Mesothelial cell of epicardium (in vitro differentiated cells): ENCODE data around the gene ZFAND2A. TPM values are rescaled to one million over a fixed set of nuclear protein-coding genes. Genes with fewer than 3 reads are reported as not detected.

ENCODE experiments used
- DNase-seq, 2 experiments: peaks; one replicate each; pipeline ENCODE4 v3.0.0; 2021; ENCODE audit warnings: low spot score in 2 of 2; ENCODE audit not compliant: unreplicated experiment in 2 of 2
- H3K27ac Mint-ChIP-seq: 2 replicates; pipeline ENCODE4 v1.8.0; 2021; ENCODE audit warnings: mixed read lengths
- H3K27me3 Mint-ChIP-seq: 2 replicates; pipeline ENCODE4 v1.8.0; 2021; ENCODE audit warnings: low read depth, mixed read lengths
- H3K36me3 Mint-ChIP-seq: 2 replicates; pipeline ENCODE4 v1.8.0; 2021; ENCODE audit warnings: mixed read lengths
- H3K4me1 Mint-ChIP-seq: 2 replicates; pipeline ENCODE4 v1.8.0; 2021; ENCODE audit warnings: mixed read lengths
- H3K4me3 Mint-ChIP-seq: 2 replicates; pipeline ENCODE4 v1.8.0; 2021; ENCODE audit warnings: mild to moderate bottlenecking, moderate library complexity, mixed read lengths
- H3K9me3 Mint-ChIP-seq: 2 replicates; pipeline ENCODE4 v1.8.0; 2021; ENCODE audit warnings: mixed read lengths
- total RNA-seq: library from RNA; stranded (reverse); gene quantifications from 3 replicates; pipeline ENCODE4 v1.2.1, GENCODE V29; 2021
- TF ChIP-seq, protein P1 (sequence below): fragments of 200-600 bp; sonication (generic); IDR thresholded peaks from one replicate; pipeline ENCODE4 v1.5.0; 2021; ENCODE audit warnings: antibody characterized with exemption; ENCODE audit not compliant: unreplicated experiment

Gene ZFAND2A
- total RNA-seq, 1 donor from 2014 or later = 16.3 TPM

DNA sequence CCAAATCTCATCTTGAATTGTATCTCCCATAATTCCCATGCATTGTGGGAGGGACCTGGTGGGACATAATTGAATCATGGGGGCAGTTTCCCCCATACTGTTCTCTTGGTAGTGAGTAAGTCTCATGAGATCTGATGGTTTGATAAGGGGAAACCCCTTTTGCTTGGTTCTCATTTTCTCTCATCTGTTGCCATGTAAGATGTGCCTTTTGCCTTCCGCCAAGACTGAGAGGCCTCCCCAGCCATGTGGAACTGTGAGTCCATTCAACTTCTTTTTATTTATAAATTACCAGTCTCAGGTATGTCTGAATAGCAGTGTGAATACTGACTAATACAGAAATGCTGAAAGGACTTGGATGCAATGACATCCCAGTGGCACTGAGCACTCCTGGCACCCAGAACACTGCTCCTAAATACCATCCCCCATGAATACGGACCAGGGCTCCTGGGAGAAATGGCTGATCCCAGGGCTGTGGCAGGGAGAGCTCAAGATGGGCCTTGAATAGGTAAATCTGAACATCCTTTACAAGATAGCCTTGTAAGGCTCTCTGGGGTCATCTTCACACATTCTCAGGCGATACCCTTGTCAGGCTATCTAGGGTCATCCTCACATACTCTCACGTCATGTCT lies 19.4 kb downstream of the ZFAND2A start:
- no peaks in the 10 kb centered on the region for H3K27me3 Mint-ChIP-seq
- no peaks in the 10 kb centered on the region for H3K9me3 Mint-ChIP-seq
- H3K4me1 Mint-ChIP-seq = peaks cover 14% of the 10 kb centered on the region
- DNase-seq = no peak
- TF ChIP-seq, protein P1, sequence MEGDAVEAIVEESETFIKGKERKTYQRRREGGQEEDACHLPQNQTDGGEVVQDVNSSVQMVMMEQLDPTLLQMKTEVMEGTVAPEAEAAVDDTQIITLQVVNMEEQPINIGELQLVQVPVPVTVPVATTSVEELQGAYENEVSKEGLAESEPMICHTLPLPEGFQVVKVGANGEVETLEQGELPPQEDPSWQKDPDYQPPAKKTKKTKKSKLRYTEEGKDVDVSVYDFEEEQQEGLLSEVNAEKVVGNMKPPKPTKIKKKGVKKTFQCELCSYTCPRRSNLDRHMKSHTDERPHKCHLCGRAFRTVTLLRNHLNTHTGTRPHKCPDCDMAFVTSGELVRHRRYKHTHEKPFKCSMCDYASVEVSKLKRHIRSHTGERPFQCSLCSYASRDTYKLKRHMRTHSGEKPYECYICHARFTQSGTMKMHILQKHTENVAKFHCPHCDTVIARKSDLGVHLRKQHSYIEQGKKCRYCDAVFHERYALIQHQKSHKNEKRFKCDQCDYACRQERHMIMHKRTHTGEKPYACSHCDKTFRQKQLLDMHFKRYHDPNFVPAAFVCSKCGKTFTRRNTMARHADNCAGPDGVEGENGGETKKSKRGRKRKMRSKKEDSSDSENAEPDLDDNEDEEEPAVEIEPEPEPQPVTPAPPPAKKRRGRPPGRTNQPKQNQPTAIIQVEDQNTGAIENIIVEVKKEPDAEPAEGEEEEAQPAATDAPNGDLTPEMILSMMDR = no peak
- no peaks in the 10 kb centered on the region for H3K36me3 Mint-ChIP-seq
- H3K4me3 Mint-ChIP-seq = no peak overlapping the region
- no peak overlapping the region for H3K27ac Mint-ChIP-seq

DNA sequence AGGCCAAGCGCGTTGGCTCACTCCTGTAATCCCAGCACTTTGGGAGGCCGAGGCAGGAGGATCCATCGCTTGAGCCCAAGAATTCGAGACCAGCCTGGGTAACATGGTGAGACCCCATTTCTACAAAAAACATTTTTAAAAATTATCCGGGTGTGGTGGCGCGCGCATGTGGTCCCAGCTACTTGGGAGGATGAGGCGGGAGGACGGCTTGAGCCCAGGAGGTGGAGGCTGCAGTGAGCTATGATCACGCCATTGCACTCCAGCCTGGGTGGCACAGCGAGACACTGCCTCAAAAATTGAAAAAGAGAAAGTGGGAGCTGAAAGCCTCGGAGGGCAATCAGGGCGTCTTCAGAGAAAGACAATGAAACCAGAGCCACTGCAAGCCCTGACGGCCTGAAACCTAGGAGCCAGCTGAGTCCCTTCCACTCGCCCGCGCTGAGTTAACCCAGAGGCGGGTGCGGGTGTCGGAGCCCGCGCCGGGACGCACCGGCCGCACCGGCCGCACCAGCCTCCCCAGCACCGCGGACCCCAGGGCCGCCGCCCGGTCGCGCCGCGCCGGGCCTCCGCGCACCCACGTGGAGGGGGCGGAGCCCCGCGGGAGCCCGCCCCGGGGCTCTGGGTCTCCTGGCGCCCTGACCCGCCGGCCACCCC lies 22.4 kb downstream of the ZFAND2A start:
- Mint-ChIP-seq H3K27me3 (no peaks in the 10 kb centered on the region), H3K4me1 (peaks cover 14% of the 10 kb centered on the region), H3K27ac (peak overlapping the region; percentile 85), H3K4me3 (peak overlapping the region; percentile 87), H3K36me3 (peaks cover 9% of the 10 kb centered on the region), H3K9me3 (peaks cover 9% of the 10 kb centered on the region)
- TF ChIP-seq, protein P1 = no peak
- DNase-seq = no peak

DNA sequence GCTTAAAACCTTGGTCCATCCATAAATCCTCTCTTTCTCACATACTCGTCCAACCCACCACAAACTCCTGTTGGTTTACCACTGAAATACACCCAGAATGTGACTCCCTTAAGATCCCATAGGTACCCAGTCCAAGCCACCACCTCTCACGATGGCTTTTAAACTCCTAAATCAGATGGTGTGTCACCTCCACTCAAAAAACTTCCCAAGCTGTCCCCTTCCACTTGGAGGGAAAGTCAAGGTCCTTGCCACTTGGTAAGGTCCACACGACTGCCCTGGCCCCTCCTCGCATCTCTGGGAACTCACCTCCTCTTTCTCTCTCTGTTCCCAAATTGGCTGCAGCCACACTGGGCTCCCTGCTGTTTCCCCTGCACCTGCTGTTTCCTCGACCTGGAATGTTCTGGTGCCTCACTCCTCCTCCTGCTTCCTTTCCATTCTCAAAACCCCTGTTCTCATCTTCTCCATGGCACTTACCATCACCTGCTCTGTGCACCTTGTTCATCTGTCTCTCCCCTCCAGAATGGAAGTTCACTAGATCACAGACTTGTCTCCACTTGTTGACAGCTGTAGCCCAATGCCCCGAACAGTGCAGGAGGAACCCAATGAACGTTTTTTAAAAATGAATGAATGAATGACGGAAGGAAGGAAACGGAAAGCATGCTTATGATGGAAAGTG lies 23.0 kb downstream of the ZFAND2A start:
- Mint-ChIP-seq H3K4me3 (peak overlapping the region; percentile 78), H3K27me3 (no peaks in the 10 kb centered on the region), H3K4me1 (peaks cover 14% of the 10 kb centered on the region), H3K36me3 (peaks cover 13% of the 10 kb centered on the region), H3K27ac (peak overlapping the region; percentile 85), H3K9me3 (peaks cover 12% of the 10 kb centered on the region)
- no peak for DNase-seq
- TF ChIP-seq, protein P1 = no peak

DNA sequence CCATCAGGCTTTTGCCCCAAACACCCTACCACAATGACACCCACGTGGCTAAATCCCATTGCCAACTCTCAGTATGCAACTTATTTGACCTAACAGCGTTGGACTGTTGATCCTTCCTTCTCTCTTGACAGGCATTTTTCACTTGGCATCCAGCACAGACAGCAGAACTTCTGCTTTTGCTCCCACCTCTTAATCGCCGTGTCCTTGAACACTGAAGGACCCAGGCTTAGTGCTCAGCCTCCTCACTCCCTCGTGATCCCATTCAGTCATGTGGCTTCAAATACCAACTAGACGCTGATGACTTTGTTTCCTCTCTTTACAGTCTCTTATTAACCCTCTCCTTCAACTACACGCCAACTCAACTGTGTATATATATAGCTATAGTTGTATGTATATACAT lies 25.0 kb downstream of the ZFAND2A start:
- Mint-ChIP-seq H3K36me3 (peaks cover 16% of the 10 kb centered on the region), H3K4me1 (peaks cover 14% of the 10 kb centered on the region), H3K27ac (no peak overlapping the region), H3K4me3 (no peak overlapping the region), H3K27me3 (no peaks in the 10 kb centered on the region), H3K9me3 (peaks cover 17% of the 10 kb centered on the region)
- DNase-seq = no peak
- TF ChIP-seq, protein P1 = no peak

DNA sequence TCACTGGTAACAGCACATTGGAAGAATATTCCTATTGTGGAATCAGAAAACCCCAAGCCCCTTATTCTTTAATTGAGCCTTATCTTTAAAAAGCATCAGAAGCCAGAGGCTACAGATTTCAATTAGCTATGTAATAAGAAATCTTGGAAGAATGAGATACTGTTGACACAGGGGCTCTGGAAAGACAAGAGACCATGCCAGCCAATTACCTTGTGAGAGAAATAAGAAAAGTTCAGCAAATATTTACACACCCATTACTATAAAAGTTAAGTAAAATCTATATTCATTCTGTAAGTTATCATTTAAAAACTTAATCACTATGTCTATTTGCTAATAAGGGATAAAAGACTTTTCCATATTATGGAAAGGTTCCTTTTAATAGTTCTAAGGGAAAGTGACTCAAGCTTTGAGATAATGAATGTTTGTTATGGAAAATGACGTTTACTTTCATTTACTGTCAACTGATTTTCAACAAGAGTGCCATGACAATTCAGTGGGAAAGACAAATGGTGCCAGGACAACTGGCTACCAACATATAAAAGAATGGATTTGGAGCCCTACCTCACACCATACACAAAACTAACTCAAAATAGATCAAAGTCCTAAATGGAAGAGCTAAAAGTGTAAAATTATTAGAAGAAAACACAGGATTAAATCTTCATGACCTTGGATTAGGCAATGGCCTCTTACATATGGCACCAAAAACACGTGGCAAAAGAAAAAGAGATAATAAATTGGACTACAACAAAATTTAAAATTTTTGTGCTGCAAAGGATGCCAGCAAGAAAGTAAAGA lies 28.3 kb downstream of the ZFAND2A start:
- H3K4me3 Mint-ChIP-seq = no peak overlapping the region
- TF ChIP-seq, protein P1 = no peak
- peaks cover 17% of the 10 kb centered on the region for H3K9me3 Mint-ChIP-seq
- H3K36me3 Mint-ChIP-seq = peaks cover 20% of the 10 kb centered on the region
- no peak for DNase-seq
- H3K27ac Mint-ChIP-seq = no peak overlapping the region
- no peaks in the 10 kb centered on the region for H3K27me3 Mint-ChIP-seq
- peaks cover 1% of the 10 kb centered on the region for H3K4me1 Mint-ChIP-seq
